ENCODE data around the gene RPL7L1. TPM values are rescaled to one million over a fixed set of nuclear protein-coding genes. Genes with fewer than 3 reads are reported as not detected.

The RPL7L1 gene
- total RNA-seq, 1 donor from 2014 or later, result 80.2 TPM

- no peak for TF ChIP-seq CTCF (IDR thresholded peaks at IDR 0.05; ENCODE audit: partially characterized antibody, unreplicated experiment)
- no peaks in the 10 kb centered on the region for H3K36me3 Mint-ChIP-seq (ENCODE audit: unreplicated experiment)
- peak overlapping the region; percentile 98 for H3K4me3 Mint-ChIP-seq (ENCODE audit: unreplicated experiment)
- peak overlapping the region; percentile 99 for H3K27ac Mint-ChIP-seq (ENCODE audit: unreplicated experiment)
- H3K9me3 Mint-ChIP-seq (ENCODE audit: unreplicated experiment), result peaks cover 2% of the 10 kb centered on the region
- DNase-seq, result no peak
- peaks cover 9% of the 10 kb centered on the region for H3K27me3 Mint-ChIP-seq (ENCODE audit: unreplicated experiment)
- H3K4me1 Mint-ChIP-seq (ENCODE audit: low read depth, unreplicated experiment), result peaks cover 19% of the 10 kb centered on the region
Measured at GRCh38 chr6:42929821-42930360, 50.5 kb downstream of the RPL7L1 start.

- peaks cover 7% of the 10 kb centered on the region for H3K27me3 Mint-ChIP-seq (ENCODE audit: unreplicated experiment)
- H3K36me3 Mint-ChIP-seq (ENCODE audit: unreplicated experiment), result no peaks in the 10 kb centered on the region
Measured at GRCh38 chr6:42932412-42932811, 53.0 kb downstream of the RPL7L1 start.

GRCh38 chr6:42933205-42933604 lies 53.8 kb downstream of the RPL7L1 start:
- Mint-ChIP-seq H3K4me3 (ENCODE audit: unreplicated experiment) (peak overlapping the region; percentile 45), H3K4me1 (ENCODE audit: low read depth, unreplicated experiment) (peaks cover 23% of the 10 kb centered on the region), H3K9me3 (ENCODE audit: unreplicated experiment) (peaks cover 2% of the 10 kb centered on the region), H3K27ac (ENCODE audit: unreplicated experiment) (no peak overlapping the region), H3K36me3 (ENCODE audit: unreplicated experiment) (peaks cover 4% of the 10 kb centered on the region), H3K27me3 (ENCODE audit: unreplicated experiment) (peaks cover 10% of the 10 kb centered on the region)
- DNase-seq, result no peak
- TF ChIP-seq CTCF (IDR thresholded peaks at IDR 0.05; ENCODE audit: partially characterized antibody, unreplicated experiment), result no peak

More at GRCh38 chr6:42932412-42932811, 53.0 kb downstream of the RPL7L1 start:
- peaks cover 2% of the 10 kb centered on the region for H3K9me3 Mint-ChIP-seq (ENCODE audit: unreplicated experiment)
- H3K4me3 Mint-ChIP-seq (ENCODE audit: unreplicated experiment), result peak overlapping the region; percentile 62
- peak overlapping the region; percentile 45 for H3K27ac Mint-ChIP-seq (ENCODE audit: unreplicated experiment)
- peaks cover 19% of the 10 kb centered on the region for H3K4me1 Mint-ChIP-seq (ENCODE audit: low read depth, unreplicated experiment)
- TF ChIP-seq CTCF (IDR thresholded peaks at IDR 0.05; ENCODE audit: partially characterized antibody, unreplicated experiment), result no peak
- no peak for DNase-seq

GRCh38 chr6:42935322-42935721 lies 55.9 kb downstream of the RPL7L1 start:
- no peaks in the 10 kb centered on the region for H3K9me3 Mint-ChIP-seq (ENCODE audit: unreplicated experiment)
- no peak overlapping the region for H3K27ac Mint-ChIP-seq (ENCODE audit: unreplicated experiment)
- H3K27me3 Mint-ChIP-seq (ENCODE audit: unreplicated experiment), result peaks cover 8% of the 10 kb centered on the region
- peaks cover 4% of the 10 kb centered on the region for H3K36me3 Mint-ChIP-seq (ENCODE audit: unreplicated experiment)
- no peak for TF ChIP-seq CTCF (IDR thresholded peaks at IDR 0.05; ENCODE audit: partially characterized antibody, unreplicated experiment)
- H3K4me3 Mint-ChIP-seq (ENCODE audit: unreplicated experiment), result no peak overlapping the region
- DNase-seq, result no peak
- peaks cover 27% of the 10 kb centered on the region for H3K4me1 Mint-ChIP-seq (ENCODE audit: low read depth, unreplicated experiment)

- H3K9me3 Mint-ChIP-seq (ENCODE audit: unreplicated experiment), result no peaks in the 10 kb centered on the region
- H3K4me1 Mint-ChIP-seq (ENCODE audit: low read depth, unreplicated experiment), result peaks cover 25% of the 10 kb centered on the region
- no peak overlapping the region for H3K27ac Mint-ChIP-seq (ENCODE audit: unreplicated experiment)
- H3K36me3 Mint-ChIP-seq (ENCODE audit: unreplicated experiment), result peaks cover 4% of the 10 kb centered on the region
- no peak for DNase-seq
- no peak overlapping the region for H3K4me3 Mint-ChIP-seq (ENCODE audit: unreplicated experiment)
- H3K27me3 Mint-ChIP-seq (ENCODE audit: unreplicated experiment), result peaks cover 4% of the 10 kb centered on the region
- TF ChIP-seq CTCF (IDR thresholded peaks at IDR 0.05; ENCODE audit: partially characterized antibody, unreplicated experiment), result no peak
Measured at GRCh38 chr6:42936398-42936797, 57.0 kb downstream of the RPL7L1 start.

All from glutamatergic neuron (in vitro differentiated cells).